Ishikawa (cell line): ENCODE results near the gene BCL7A.

Source experiments
- CREB1 ChIP-seq: IDR thresholded peaks from 2 replicates; pipeline ENCODE4 v1.6.1; 2012; ENCODE audit warnings: low read depth
- EGR1 ChIP-seq: IDR thresholded peaks from 2 replicates; pipeline ENCODE4 v1.6.1; 2012
- EP300 ChIP-seq: IDR thresholded peaks from 2 replicates; pipeline ENCODE4 v1.6.1; 2012; ENCODE audit warnings: borderline replicate concordance
- FOXM1 ChIP-seq: IDR thresholded peaks from 2 replicates; pipeline ENCODE4 v1.6.1; 2012; ENCODE audit warnings: low read depth, borderline replicate concordance
- RAD21 ChIP-seq: IDR thresholded peaks from 2 replicates; pipeline ENCODE4 v1.6.1; 2012; ENCODE audit warnings: low read depth
- TAF1 ChIP-seq: IDR thresholded peaks from 2 replicates; pipeline ENCODE4 v1.6.1; 2012; ENCODE audit warnings: low read depth, mild to moderate bottlenecking
- TCF12 ChIP-seq: IDR thresholded peaks from 2 replicates; pipeline ENCODE4 v1.6.1; 2012; ENCODE audit warnings: low read depth
- TEAD4 ChIP-seq: IDR thresholded peaks from 2 replicates; pipeline ENCODE4 v1.6.1; 2012
- YY1 ChIP-seq: IDR thresholded peaks from 2 replicates; pipeline ENCODE4 v1.6.1; 2012; ENCODE audit warnings: low read depth
- ZBTB7A ChIP-seq: IDR thresholded peaks from 2 replicates; pipeline ENCODE4 v1.6.1; 2012; ENCODE audit warnings: low read depth
- TF ChIP-seq, protein P1 (sequence below): IDR thresholded peaks from 2 replicates; pipeline ENCODE4 v1.6.1; 2012
- TF ChIP-seq, protein P2 (sequence below): IDR thresholded peaks from 2 replicates; pipeline ENCODE4 v1.6.1; 2012; ENCODE audit warnings: low read depth, mild to moderate bottlenecking
- TF ChIP-seq, protein P3 (sequence below): IDR thresholded peaks from 2 replicates; pipeline ENCODE4 v1.6.1; 2012

DNA sequence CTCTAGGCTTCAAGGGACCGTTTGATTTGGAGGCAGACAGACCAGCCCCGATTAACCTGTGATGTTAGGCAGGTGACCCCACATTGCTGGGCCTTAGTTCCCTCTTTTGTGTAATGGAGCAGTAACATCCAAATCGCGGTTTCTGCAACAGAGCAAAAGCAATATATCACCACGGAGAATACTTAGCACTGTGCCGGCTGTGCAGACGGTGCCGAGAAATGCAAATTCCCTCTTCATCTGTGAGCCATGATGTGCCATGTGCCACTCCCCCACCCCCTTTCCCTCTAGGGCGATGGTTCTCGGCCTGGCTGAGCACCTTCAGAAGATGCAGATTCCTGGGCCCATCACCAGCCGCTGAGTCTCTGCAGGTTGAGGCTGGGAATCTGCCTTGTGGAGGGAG is 10.9 kb downstream of the BCL7A start:
- no peak for TF ChIP-seq YY1
- TF ChIP-seq, protein P1, sequence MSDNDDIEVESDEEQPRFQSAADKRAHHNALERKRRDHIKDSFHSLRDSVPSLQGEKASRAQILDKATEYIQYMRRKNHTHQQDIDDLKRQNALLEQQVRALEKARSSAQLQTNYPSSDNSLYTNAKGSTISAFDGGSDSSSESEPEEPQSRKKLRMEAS = no peak
- no peak for TF ChIP-seq CREB1
- TF ChIP-seq TAF1 = no peak
- TF ChIP-seq TCF12 = no peak
- no peak for TF ChIP-seq RAD21
- TF ChIP-seq TEAD4 = no peak
- TF ChIP-seq, protein P2, sequence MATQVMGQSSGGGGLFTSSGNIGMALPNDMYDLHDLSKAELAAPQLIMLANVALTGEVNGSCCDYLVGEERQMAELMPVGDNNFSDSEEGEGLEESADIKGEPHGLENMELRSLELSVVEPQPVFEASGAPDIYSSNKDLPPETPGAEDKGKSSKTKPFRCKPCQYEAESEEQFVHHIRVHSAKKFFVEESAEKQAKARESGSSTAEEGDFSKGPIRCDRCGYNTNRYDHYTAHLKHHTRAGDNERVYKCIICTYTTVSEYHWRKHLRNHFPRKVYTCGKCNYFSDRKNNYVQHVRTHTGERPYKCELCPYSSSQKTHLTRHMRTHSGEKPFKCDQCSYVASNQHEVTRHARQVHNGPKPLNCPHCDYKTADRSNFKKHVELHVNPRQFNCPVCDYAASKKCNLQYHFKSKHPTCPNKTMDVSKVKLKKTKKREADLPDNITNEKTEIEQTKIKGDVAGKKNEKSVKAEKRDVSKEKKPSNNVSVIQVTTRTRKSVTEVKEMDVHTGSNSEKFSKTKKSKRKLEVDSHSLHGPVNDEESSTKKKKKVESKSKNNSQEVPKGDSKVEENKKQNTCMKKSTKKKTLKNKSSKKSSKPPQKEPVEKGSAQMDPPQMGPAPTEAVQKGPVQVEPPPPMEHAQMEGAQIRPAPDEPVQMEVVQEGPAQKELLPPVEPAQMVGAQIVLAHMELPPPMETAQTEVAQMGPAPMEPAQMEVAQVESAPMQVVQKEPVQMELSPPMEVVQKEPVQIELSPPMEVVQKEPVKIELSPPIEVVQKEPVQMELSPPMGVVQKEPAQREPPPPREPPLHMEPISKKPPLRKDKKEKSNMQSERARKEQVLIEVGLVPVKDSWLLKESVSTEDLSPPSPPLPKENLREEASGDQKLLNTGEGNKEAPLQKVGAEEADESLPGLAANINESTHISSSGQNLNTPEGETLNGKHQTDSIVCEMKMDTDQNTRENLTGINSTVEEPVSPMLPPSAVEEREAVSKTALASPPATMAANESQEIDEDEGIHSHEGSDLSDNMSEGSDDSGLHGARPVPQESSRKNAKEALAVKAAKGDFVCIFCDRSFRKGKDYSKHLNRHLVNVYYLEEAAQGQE = no peak
- TF ChIP-seq EP300 = no peak
- no peak for TF ChIP-seq EGR1
- TF ChIP-seq ZBTB7A = no peak
- TF ChIP-seq FOXM1 = no peak
- TF ChIP-seq, protein P3, sequence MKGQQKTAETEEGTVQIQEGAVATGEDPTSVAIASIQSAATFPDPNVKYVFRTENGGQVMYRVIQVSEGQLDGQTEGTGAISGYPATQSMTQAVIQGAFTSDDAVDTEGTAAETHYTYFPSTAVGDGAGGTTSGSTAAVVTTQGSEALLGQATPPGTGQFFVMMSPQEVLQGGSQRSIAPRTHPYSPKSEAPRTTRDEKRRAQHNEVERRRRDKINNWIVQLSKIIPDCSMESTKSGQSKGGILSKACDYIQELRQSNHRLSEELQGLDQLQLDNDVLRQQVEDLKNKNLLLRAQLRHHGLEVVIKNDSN = no peak
